ENCODE results near the gene PKDREJ.

Gene PKDREJ

DNA sequence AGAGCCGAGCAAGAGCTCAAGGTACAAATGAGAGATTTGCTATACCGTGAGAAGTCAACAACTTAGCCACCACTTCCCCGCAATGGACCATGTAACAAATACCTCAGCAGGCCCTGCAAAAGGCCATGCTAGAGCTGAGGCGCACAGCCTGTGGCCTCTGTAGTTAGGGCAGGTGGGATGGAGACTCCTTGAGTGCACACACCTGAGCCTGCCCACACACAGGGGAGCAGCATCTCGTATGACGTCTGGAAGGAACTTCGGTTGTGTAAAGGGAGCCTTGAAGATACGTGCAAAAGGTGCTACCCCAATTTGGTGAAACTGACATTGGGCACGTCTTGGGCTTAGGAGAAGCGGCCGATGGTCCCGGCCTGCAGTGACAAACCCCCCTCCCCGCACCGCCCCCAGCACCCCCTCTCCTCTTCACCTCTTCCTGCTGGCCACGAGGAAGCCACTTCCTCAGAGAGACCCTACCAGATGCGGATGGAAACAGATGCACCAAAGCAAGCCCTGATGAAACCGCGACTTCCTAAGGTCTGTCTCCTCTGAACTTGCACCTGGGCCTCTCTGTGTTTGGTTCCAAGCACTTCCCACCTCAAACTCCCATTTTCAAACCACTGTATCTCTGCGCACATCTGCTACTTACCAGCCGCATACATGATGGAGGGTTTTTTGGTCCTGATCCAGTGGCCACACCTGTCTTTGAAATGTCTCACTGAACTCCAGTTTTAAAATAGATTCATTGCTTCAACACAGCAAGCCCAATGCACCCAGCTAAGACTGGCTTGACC, 23.7 kb downstream of the PKDREJ start:
- no peak for DNase-seq (ENCODE audit: low read depth in 1 of 2, low spot score in 1 of 2)

DNA sequence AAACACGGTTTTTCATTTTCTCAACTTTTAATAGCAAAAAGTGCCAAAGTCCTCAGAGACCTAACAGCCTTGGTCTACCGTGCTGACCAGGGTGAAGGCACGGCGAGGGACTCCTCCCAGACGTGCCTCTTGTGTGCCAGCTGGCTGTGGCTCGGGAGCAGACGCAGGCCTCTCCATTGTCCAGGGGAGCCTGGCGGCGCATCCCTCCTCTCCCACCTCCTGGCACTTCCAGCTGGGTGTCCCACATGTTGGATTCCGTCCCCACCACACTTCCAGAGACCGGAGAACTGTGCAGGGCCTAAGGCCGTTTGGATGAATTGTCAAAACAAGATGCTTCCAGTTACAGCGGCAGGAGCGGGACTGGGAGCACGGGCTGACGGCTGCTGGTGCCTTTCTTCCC, 24.6 kb downstream of the PKDREJ start:
- DNase-seq (ENCODE audit: low read depth in 1 of 2, low spot score in 1 of 2), result no peak

DNA sequence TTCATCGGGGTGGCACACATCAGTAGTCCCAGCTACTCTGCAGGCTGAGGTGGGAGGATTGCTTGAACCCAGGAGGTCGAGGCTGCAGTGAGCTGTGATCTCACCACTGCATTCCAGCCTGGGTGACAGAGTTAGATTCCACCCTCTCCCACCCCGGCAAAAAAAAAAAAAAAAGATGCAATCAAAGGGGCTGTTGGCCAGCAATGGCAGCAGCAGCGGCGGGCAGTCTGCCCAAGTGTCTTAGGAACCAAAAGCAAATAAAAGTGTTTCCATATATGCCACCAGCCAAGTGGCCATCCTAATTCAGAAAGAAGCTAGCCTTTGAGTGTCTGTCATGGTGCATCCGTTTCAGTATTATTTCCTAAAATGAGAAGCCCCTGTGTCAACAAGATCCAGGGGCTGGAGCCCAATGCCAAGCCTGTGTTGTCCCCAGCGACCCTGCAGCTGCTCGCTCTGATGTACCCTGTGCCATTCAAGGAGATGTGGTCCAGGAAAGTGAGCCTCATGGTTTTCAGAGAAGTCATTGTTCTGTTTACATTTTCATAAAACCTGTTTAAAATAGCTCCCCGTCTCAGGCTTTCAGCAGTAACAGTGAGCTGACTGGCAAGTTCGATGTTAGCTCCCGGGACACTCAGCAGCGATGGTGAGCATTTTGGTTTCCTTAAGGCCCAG, 25.6 kb downstream of the PKDREJ start:
- DNase-seq (ENCODE audit: low read depth in 1 of 2, low spot score in 1 of 2), result no peak

DNA sequence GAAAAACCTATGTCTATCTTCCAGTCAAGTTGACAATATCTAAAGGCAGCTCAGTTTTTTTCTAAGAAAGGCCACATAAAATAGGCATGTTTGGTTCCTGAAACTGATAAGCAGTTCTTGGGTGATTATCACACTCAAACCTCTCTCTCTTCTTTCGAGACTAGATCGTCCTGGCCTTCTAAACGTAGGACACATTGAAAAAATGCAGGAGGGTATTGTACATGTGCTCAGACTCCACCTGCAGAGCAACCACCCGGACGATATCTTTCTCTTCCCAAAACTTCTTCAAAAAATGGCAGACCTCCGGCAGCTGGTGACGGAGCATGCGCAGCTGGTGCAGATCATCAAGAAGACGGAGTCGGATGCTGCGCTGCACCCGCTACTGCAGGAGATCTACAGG, 28.2 kb downstream of the PKDREJ start:
- no peak for DNase-seq (ENCODE audit: low read depth in 1 of 2, low spot score in 1 of 2)

DNA sequence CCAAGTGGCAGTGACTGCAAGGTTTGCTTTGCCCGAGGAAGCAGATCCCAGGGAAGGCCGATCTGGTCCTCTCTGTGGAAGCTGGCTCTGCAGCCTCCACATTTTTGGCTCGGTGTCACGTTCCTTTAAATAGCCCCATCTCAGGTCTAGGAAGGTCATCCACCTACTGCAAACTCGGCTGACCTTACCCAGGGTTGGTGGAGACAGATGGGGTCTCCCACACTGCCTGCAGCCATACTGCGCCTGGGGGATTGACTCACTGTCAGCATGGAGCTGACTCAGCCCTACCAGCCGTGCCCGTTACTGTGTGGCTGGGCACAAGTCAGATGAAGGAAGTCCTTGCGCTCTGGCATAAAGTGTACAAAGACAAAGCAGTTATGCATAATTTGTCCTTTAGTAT, 29.9 kb downstream of the PKDREJ start:
- no peak for DNase-seq (ENCODE audit: low read depth in 1 of 2, low spot score in 1 of 2)

DNA sequence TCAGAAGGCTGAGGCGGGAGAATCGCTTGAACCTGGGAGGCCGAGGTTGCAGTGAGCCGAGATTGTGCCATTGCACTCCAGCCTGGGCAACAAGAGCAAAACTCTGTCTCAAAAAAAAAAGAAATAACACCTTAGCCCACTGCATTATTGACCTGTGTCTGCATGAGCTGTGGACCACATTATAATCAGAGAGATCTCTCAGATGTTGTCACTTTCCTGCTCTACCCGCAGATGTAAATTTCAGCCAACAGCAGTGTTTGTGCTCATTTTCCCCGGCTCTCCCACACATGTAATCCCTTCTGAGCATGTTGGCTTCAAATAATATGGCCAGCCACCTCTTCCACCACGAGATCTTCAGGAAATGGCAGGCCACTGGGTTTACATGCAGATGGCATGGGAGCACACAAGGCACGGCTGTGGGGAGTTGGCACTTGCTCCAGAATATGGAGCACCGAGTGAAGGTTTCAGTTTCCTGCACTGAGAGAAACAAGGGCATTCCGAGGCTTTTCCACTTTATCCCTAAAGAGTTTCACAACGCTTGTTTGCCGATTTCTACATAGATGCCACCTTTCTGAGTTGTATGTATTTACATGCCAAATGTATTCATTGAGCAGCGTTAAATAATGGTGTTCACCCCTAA, 32.8 kb downstream of the PKDREJ start:
- no peak for DNase-seq (ENCODE audit: low read depth in 1 of 2, low spot score in 1 of 2)

DNA sequence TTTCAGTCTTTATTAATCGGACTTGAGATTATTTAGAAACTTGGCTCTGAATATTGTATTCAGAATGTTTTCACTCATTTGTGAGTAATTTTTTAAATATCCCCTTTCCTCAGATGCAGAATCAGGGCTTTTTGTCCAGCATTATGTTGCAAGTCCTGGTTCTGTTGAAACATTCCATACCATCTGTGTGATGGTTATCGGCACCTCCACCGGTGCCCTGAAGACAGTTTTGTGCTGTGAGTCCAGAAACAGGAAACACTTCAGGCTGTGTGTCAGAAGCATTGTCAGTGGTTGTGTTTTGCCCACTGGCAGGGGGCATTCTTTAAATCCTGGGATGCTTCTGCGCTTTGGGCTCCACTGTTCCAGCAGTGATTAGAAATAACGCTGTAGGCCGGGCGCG, 33.4 kb downstream of the PKDREJ start:
- no peak for DNase-seq (ENCODE audit: low read depth in 1 of 2, low spot score in 1 of 2)

DNA sequence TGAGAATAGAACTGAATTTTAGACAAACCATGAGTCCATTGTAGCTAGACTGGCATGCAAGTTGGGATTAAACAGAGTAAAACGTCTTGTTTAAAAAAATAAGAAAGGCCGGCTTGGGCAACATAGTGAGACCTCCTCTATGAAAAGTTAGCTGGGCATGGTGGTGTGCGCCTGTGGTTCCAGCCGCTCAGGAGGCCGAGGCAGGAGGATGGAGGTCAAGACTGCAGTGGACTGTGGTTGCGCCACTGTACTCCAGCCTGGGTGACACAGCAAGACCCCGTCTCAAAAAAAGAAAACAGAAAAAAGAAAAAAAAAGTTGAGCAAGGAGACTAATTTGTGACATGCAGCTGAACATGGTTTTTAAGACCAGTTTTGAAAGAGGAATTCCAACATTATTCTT, 36.6 kb downstream of the PKDREJ start:
- DNase-seq (ENCODE audit: low read depth in 1 of 2, low spot score in 1 of 2), result no peak

DNA sequence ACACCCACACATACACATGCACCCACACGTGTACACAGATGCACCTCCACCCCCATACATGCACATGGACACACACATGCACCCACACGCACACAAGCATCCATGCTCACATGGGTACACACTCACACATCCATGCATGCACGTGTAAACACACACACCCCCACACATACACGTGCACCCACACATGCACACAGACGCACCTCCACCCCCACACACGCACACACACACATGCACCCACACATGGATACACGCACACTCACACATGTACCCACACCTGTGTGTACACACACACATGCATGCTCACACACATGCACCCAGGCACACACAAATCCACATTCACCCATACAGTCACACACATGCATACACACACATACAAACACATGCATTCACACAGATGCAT, 37.5 kb downstream of the PKDREJ start:
- DNase-seq (ENCODE audit: low read depth in 1 of 2, low spot score in 1 of 2), result no peak

DNA sequence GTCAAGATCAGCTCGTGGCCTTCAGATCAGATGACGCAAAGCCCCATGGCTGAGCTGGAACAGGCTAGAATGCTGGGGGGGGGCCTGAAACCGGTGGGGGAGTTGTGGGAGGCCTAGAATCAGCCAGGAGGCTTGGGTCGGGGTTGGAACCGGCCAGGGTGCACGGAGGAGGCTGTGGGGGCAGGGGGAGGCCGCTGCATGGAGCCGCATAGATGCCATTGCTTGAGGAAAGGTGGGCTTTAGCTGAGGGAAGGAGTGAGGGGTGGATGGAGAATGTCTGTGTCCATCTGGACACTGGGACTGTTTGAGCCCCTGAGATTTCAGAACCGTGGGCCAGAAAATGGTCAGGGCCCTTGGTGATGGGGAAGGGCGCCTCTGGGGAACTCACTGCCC, 38.2 kb downstream of the PKDREJ start:
- no peak for DNase-seq (ENCODE audit: low read depth in 1 of 2, low spot score in 1 of 2)

DNA sequence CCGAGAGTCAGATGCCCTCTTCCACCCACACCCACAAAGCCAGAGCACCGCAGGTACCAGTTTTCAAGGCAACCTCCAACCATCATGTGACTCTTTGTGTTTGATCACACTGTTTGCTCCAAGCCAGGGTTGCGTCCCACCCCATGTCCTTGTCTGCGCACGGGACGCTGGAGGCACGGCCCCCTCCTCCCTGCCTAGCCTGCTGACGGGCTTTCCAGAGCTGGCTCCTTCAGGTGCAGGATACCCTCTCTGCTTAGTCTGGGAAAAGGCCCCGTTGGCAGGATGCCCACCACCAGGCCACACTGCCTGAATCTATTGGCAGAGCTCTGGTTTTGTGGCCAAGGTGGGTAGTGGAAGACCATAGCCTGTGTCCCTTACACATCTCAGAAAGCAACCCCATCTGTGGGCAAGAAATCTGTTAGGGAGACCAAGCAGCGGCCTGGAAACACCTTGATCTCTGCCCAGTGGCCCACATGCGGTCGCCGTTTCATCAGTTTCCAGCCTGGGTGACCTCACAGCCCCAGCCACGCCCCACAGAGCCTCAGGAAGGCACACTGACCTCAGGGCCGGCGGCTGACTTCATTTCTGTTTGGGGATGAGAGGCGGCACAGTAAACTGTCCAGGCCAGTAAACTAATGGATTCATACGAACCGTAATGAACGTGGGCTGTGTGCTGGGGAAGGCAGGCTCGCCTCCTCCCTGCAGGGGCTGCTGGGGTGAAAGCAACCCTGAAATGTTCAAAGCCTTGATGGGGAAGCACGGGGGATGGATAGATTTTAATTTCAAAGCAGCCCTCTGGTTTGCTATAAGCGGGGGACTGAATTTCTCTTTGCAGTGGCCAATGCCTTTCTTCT, 38.9 kb downstream of the PKDREJ start:
- DNase-seq (ENCODE audit: low read depth in 1 of 2, low spot score in 1 of 2), result no peak

DNA sequence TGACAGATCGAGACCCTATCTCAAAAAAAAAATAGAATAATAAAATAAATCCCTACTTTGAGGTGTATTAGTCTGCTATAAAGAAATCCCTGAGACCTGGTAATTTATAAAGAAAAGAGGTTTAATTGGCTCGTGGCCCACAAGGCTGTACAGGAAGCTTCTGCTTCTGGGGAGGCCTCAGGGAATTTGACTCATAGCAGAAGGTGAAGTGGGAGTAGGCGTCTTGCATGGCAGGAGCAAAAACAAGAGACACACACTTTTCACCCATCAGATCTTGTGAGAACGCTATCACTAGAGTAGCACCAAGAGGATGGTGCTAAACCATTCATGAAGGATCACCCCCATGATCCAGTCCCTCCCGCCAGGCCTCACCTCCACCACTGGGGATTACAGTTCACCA, 42.2 kb downstream of the PKDREJ start:
- no peak for DNase-seq (ENCODE audit: low read depth in 1 of 2, low spot score in 1 of 2)

DNA sequence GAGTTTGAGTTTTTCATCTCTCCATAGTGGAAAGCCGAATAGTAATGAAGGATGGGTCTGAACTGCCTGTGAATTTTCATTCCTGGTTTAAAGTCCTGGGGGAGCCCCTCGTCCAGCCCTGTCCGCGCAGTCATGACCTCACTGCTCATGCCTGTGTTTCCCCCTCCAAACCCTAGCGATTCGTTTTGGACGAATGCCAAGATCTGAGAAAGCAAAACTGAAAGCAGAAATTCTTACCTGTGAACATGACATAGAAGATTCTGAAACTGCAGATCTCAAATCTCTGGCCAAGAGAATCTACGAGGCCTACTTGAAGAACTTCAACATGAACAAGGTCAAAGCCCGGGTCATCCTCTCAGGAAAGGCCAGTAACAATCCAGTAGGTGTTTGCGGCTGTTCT, 43.5 kb downstream of the PKDREJ start:
- no peak for DNase-seq (ENCODE audit: low read depth in 1 of 2, low spot score in 1 of 2)

DNA sequence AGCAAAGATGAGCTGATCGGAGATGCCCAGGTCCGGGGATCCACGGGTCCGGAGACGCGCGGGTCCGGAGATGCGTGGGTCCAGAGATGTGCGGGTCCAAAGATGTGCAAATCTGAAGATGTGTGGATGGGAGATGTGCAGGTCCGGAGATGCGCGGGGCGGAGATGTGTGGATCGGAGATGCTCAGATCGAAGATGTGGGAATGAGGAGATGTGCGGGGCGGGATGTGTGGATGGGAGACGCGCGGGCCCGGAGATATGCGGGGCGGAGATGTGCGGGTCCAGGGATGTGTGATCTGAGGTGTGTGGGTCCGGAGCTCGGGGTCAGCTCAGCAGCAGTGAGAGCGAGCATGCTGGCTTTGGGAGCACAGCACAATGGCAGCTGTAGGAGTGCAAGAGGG, 48.5 kb downstream of the PKDREJ start:
- no peak for DNase-seq (ENCODE audit: low read depth in 1 of 2, low spot score in 1 of 2)

DNA sequence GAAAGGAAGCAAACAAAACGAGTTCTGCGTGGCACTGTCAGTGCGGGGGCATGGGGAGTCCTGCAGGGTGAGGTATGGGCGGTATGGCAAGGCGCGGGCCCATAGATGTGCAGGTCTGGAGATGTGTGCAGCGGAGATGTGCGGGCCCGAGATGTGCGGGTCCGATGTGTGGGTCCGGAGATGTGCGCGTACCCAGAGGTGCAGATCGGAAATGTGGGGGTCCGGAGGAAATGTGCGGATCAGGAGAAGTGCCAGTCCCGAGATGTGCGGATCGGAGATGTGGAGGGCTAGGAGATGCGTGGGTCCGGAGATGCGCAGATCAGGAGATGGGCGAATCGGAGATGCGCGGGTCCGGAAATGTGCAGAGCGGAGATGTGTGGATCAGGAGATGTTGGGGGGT, 49.0 kb downstream of the PKDREJ start:
- no peak for DNase-seq (ENCODE audit: low read depth in 1 of 2, low spot score in 1 of 2)

DNA sequence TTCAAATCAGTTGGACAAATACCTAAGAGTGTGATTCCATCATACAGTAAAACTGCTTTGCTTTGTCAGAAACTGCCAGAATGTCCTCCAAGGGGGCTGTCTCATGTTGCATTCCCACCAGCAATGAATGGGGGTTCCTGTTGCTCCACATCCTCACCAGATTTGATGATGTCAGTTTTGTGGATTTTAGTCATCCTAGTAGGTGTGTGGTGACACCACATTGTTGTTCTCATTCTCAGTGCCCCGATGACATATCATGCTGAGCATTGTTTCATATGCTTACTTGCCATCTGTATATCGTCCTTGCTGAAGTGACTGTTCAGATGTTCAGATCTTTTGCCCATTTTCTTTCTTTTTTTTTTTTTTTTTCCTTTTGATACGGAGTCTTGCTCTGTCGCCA, 50.1 kb downstream of the PKDREJ start:
- no peak for DNase-seq (ENCODE audit: low read depth in 1 of 2, low spot score in 1 of 2)

DNA sequence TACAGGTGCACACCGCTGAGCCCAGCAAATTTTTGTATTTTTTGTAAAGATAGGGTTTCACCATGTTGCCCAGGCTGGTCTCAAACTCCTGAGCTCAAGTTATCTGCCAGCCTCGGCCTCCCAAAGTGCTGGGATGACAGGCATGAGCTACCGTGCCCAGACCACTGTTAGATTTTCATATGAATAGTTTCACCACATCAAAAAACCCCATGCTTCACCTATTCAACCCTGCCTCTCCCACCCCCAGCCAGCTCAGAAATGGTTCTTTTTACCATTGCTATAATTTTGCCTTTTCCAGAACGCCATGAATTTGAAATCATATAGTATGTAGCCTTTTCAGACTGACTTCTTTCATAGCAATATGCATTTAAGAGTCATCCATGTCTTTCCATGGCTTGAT, 50.9 kb downstream of the PKDREJ start:
- no peak for DNase-seq (ENCODE audit: low read depth in 1 of 2, low spot score in 1 of 2)

DNA sequence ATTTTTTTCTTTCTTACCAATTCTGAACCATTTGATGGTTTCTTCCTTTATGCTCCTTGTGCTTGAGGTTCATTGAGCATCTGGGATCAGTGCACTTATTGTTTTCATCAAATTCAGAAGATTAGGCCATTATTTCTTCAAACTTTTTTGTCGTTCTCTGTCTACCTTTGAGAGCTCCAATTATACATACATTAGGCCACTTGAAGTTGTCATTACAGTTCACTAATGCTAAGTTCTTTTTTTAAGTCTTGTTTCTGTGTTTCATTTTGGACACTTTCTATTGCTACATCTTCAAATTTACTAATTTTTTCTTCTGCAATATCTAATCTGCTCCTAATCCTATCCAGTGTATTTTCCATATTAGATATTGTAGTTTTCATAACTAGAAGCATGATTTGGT, 53.9 kb downstream of the PKDREJ start:
- no peak for DNase-seq (ENCODE audit: low read depth in 1 of 2, low spot score in 1 of 2)

Data from stimulated activated CD4-positive, alpha-beta T cell treated with anti-CD3 and anti-CD28 coated beads, Interleukin-15, amount 100 ng/mL, for 1 hour (primary cell).